Stomach (tissue), 9 donors: ENCODE data around the gene BLTP3A. TPM values are rescaled to one million over a fixed set of nuclear protein-coding genes. Genes with fewer than 3 reads are reported as not detected.
"Not testable (repeated sequence)": the region's sequence is repeated elsewhere in the genome, so short reads cannot be mapped to it uniquely, and the experiment has no call there.

Source experiments
- DNase-seq, 2 donors: peaks; one replicate each; pipeline versions ENCODE4 v3.0.0 to v3.0.0-alpha.2; 2013 to 2019
- H3K27ac ChIP-seq, 5 donors: fragments of 200-600 bp in 4 of 5; sonication (generic) in 4 of 5; one replicate each; pipeline ENCODE4 v1.5.1; 2013 to 2019; ENCODE audit warnings: mild to moderate bottlenecking in 1 of 5, moderate library complexity in 1 of 5
- H3K27me3 ChIP-seq, 3 donors: fragments of 200-600 bp; sonication (generic); one replicate each; pipeline ENCODE4 v1.5.1; 2017 to 2019; ENCODE audit warnings: mixed run types in 1 of 3
- H3K36me3 ChIP-seq, 4 donors: fragments of 200-600 bp; sonication (generic); 1 replicate in 3 of 4; 2 replicates in 1 of 4; pipeline ENCODE4 v1.5.1; 2016 to 2019
- H3K4me1 ChIP-seq, 4 donors: fragments of 200-600 bp; sonication (generic); one replicate each; pipeline ENCODE4 v1.5.1; 2016 to 2019
- H3K4me3 ChIP-seq, 4 donors: fragments of 200-600 bp; sonication (generic) in 3 of 4; one replicate each; pipeline ENCODE4 v1.5.1; 2016 to 2019; ENCODE audit warnings: mild to moderate bottlenecking in 1 of 4
- H3K9me3 ChIP-seq, 4 donors: fragments of 200-600 bp; sonication (generic); one replicate each; pipeline ENCODE4 v1.5.1; 2016 to 2019
- CTCF ChIP-seq, 7 experiments: fragments of 450-650 bp in 4 of 7; fragments of 200-600 bp in 3 of 7; sonication (generic) in 3 of 7; IDR thresholded peaks; one replicate each; pipeline ENCODE4 v1.5.1; 2016 to 2019; ENCODE audit warnings: antibody characterized with exemption in 7 of 7, control low read depth in 2 of 7, mild to moderate bottlenecking in 1 of 7
- EP300 ChIP-seq: sonication (generic); formaldehyde crosslinking; IDR thresholded peaks from one replicate; pipeline ENCODE4 v1.6.1; 2017; ENCODE audit warnings: antibody characterized with exemption
- POLR2A ChIP-seq, 4 donors: fragments of 450-650 bp; IDR thresholded peaks; one replicate each; pipeline ENCODE4 v1.6.1; 2016; ENCODE audit warnings: antibody characterized with exemption in 4 of 4, control low read depth in 2 of 4, mild to moderate bottlenecking in 1 of 4, moderate library complexity in 1 of 4
- POLR2AphosphoS5 ChIP-seq, 3 donors: sonication (generic); formaldehyde crosslinking; IDR thresholded peaks; one replicate each; pipeline ENCODE4 v1.6.1; 2016; ENCODE audit warnings: antibody characterized with exemption in 3 of 3
- WGBS, 5 donors: extraction: QIAGEN DNeasy Blood & Tissue Kit in 3 of 5; methylation state at CpG; one replicate each; pipeline versions ENCODE4 v1.1.5 to v1.1.7; 2013 to 2018; 5-methylcytosine and 5-hydroxymethylcytosine counted together
- intact Hi-C: fragments of 100-400 bp; cut with DNase I; formaldehyde crosslinking; loops from one replicate; pipeline ENCODE4 v1.15.1; 2023; ENCODE audit warnings: low total_unique reads
- polyA plus RNA-seq, 3 donors: library from polyadenylated mRNA; stranded (reverse); fragments of 200-250 nt; gene quantifications; one replicate each; pipeline ENCODE4 v1.2.3, GENCODE V29; 2013
- total RNA-seq, 5 donors: library from RNA; depleted of rRNA; stranded (reverse); fragments of >200 nt; gene quantifications; one replicate each; pipeline versions ENCODE4 v1.1.0 to v1.2.3, GENCODE V29; 2014 to 2016
- donor health status: healthy with polysubstance abuse.
- donor health status: Bipolar disorder and iron deficiency.
- donor health status: healthy.

Gene BLTP3A
- total and polyA plus RNA-seq, 8 donors = 2.0 to 17.5 (median 8.3) TPM

DNA sequence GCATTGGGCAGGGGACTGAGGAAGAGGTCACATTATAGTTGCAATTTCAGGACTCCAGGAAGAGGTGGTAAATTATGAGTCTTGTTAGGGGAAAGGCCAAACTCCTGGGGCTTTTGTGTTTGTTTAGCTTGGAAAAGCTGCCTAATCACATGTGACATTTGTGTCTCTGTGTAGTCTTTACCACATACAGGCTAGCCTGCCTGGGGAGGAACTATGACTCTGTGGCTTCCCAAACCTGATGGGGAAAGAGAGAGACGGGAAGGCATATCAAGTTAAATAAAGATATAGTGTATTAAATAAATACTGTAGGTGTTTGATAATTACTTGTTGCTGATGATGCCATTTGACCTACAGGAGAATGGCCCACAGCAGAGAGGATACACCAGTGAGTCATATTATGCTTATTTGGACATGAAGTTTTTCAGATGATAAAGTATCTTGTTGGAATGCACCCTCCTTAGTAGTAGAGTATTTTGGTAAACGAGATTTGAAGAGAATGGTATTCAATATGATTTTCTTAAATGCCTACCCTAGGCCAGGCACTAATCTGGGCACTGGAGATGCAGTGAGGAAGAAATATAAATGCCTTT lies 4.0 kb downstream of the BLTP3A start:
- Histone ChIP-seq H3K36me3 (peaks cover 0 to 6% (median 0%) of the 10 kb centered on the region in 4 donors), H3K4me1 (peaks cover 27 to 51% (median 38%) of the 10 kb centered on the region in 4 donors), H3K27ac (peak overlapping the region in 1 of 5 donors; percentile 25), H3K27me3 (no peaks in the 10 kb centered on the region), H3K9me3 (no peaks in the 10 kb centered on the region), H3K4me3 (no peak overlapping the region)
- WGBS, 5 donors = 20 to 44% (median 29%) methylated on average over 2 of the region's 2 CpGs
- intact Hi-C loops = no loop called here
- peak in 1 of 2 donors; percentile 29 for DNase-seq
- TF ChIP-seq CTCF (IDR thresholded peaks at IDR 0.05) = no peak
- no peak for TF ChIP-seq EP300
- TF ChIP-seq POLR2AphosphoS5 (IDR thresholded peaks at IDR 0.05) = no peak
- no peak for TF ChIP-seq POLR2A (IDR thresholded peaks at IDR 0.05)

GRCh38 chr6:34798057-34798456 lies 6.2 kb downstream of the BLTP3A start:
- Histone ChIP-seq H3K4me3 (no peak overlapping the region), H3K27me3 (no peaks in the 10 kb centered on the region), H3K4me1 (peaks cover 20 to 41% (median 30%) of the 10 kb centered on the region in 4 donors), H3K36me3 (peaks cover 0 to 6% (median 0%) of the 10 kb centered on the region in 4 donors), H3K27ac (no peak overlapping the region), H3K9me3 (no peaks in the 10 kb centered on the region)
- 93 to 97% (median 96%) methylated on average over 3 of the region's 3 CpGs for WGBS, 5 donors
- intact Hi-C loops = no loop called here
- DNase-seq = no peak
- no peak for TF ChIP-seq EP300
- no peak for TF ChIP-seq CTCF (IDR thresholded peaks at IDR 0.05)
- no peak for TF ChIP-seq POLR2A (IDR thresholded peaks at IDR 0.05)
- no peak for TF ChIP-seq POLR2AphosphoS5 (IDR thresholded peaks at IDR 0.05)

DNA sequence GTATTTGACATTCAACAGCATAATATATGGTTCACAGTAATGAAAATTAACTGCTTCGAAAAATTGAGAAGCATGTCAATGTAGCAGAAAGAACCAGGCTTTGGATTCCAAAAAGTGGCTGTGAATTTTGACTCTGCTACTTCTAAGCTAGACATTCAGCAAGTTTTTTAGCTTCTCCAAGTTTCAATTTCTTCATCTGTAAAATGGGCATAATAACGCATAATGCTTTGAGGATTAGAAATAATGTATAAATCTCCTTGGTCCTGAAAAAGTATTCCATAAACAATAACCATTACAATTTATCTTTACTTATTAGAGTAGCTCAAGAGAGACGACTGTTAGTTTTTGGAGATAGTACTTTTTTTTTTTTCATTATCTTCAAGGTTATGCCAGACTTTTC lies 7.7 kb downstream of the BLTP3A start:
- Histone ChIP-seq H3K27me3 (no peaks in the 10 kb centered on the region), H3K4me1 (peaks cover 13 to 43% (median 23%) of the 10 kb centered on the region in 4 donors), H3K36me3 (peaks cover 0 to 6% (median 0%) of the 10 kb centered on the region in 4 donors), H3K4me3 (no peak overlapping the region), H3K27ac (no peak overlapping the region), H3K9me3 (no peaks in the 10 kb centered on the region)
- TF ChIP-seq EP300 (no peak), POLR2A (IDR thresholded peaks at IDR 0.05) (no peak), POLR2AphosphoS5 (IDR thresholded peaks at IDR 0.05) (no peak), CTCF (IDR thresholded peaks at IDR 0.05) (no peak)
- no peak for DNase-seq
- intact Hi-C loops = no loop called here
- WGBS, 5 donors = 77 to 85% (median 77%) methylated on average over 3 of the region's 3 CpGs

- Histone ChIP-seq H3K36me3 (no peaks in the 10 kb centered on the region), H3K9me3 (no peaks in the 10 kb centered on the region), H3K4me1 (peaks cover 0 to 47% (median 16%) of the 10 kb centered on the region in 4 donors), H3K27me3 (no peaks in the 10 kb centered on the region), H3K4me3 (no peak overlapping the region), H3K27ac (no peak overlapping the region)
- no peak for DNase-seq
- TF ChIP-seq POLR2A (IDR thresholded peaks at IDR 0.05) (no peak), CTCF (IDR thresholded peaks at IDR 0.05) (no peak), EP300 (no peak), POLR2AphosphoS5 (IDR thresholded peaks at IDR 0.05) (no peak)
- intact Hi-C loops = no loop called here
These were observed 12.7 kb downstream of the BLTP3A start for GRCh38 chr6:34804543-34804942.

DNA sequence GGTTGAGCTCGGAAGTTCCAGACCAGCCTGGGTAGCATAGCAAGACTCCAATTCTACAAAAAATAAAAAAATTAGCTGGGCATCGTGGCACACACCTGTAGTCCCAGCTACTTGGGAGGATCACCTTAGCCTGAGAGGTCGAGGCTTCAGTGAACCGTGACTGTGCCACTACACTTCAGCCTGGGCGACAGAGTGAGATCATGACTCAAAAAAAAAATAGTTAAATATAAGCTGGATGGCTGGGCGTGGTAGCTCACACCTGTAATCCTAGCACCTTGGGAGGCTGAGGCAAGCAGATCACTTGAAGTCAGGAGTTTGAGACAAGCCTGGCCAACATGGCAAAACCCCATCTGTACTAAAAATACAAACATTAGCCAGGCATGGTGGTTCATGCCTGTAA lies 13.2 kb downstream of the BLTP3A start:
- DNase-seq, H3K27ac ChIP-seq, intact Hi-C loops, H3K27me3 ChIP-seq, H3K36me3 ChIP-seq, H3K9me3 ChIP-seq, H3K4me3 ChIP-seq: not testable (repeated sequence)
- H3K4me1 ChIP-seq = peaks cover 0 to 45% (median 16%) of the 10 kb centered on the region in 4 donors
- 74 to 82% (median 79%) methylated on average over 6 of the region's 6 CpGs for WGBS, 5 donors
